ENCODE measurements around the gene FBXL19. TPM values are rescaled to one million over a fixed set of nuclear protein-coding genes. Genes with fewer than 3 reads are reported as not detected.

The FBXL19 gene
- total RNA-seq = 19.4 to 21.5 TPM (median 20.5 TPM) in 3 replicates
- long read RNA-seq = 0 reads

GRCh38 chr16:30923554-30924075 is at the start of gene FBXL19:
Gene FBXL19 (plus strand): TSS chr16:30923572. CDS start chr16:30925755, 2,183 bp downstream.
- Mint-ChIP-seq H3K27ac (ENCODE audit: unreplicated experiment) (peak within 1 kb of the TSS; percentile 100), H3K4me3 (ENCODE audit: unreplicated experiment) (peak within 1 kb of the TSS; percentile 100), H3K4me1 (ENCODE audit: low read depth) (peaks cover 29% of the 10 kb centered on the region), H3K27me3 (ENCODE audit: low read depth) (no peaks in the 10 kb centered on the region), H3K9me3 (ENCODE audit: low read depth) (no peaks in the 10 kb centered on the region), H3K36me3 (ENCODE audit: low read depth) (peaks cover 4% of the 10 kb centered on the region)
- DNase-seq (ENCODE audit: low spot score) = no peak
- no peak for TF ChIP-seq CTCF (IDR thresholded peaks at IDR 0.05)

DNA sequence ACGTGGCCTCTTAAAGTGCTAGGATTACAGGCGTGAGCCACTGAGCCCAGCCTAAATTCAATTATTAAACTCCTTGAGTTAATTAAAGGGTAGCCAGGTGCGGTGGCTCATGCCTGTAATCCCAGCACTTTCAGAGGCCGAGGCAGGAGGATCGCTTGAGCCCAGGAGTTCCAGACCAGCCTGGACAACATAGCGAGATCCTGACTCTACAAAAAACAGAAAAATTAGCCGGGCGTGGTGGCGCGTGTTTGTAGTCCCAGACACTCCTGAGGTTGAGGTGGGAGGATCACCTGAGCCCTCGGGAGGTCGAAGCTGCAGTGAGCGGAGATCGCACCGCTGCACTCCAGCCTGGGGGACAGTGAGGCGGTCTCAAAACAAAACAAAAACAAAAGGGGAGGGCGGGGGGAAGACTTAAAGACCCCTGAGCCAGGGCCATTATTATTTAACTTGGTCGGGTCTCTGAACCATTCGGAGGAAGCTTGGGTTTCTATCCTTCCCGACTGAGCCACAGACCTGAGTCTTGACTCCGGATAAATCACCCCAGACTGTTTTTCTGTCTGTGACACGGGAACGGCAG is 49.0 kb upstream of the FBXL19 start:
- Mint-ChIP-seq H3K4me1 (ENCODE audit: low read depth) (peaks cover 28% of the 10 kb centered on the region), H3K9me3 (ENCODE audit: low read depth) (no peaks in the 10 kb centered on the region), H3K27ac (ENCODE audit: unreplicated experiment) (peak overlapping the region; percentile 97), H3K4me3 (ENCODE audit: unreplicated experiment) (peak overlapping the region; percentile 89), H3K36me3 (ENCODE audit: low read depth) (peaks cover 11% of the 10 kb centered on the region), H3K27me3 (ENCODE audit: low read depth) (no peaks in the 10 kb centered on the region)
- DNase-seq (ENCODE audit: low spot score) = no peak
- no peak for TF ChIP-seq CTCF (IDR thresholded peaks at IDR 0.05)

DNA sequence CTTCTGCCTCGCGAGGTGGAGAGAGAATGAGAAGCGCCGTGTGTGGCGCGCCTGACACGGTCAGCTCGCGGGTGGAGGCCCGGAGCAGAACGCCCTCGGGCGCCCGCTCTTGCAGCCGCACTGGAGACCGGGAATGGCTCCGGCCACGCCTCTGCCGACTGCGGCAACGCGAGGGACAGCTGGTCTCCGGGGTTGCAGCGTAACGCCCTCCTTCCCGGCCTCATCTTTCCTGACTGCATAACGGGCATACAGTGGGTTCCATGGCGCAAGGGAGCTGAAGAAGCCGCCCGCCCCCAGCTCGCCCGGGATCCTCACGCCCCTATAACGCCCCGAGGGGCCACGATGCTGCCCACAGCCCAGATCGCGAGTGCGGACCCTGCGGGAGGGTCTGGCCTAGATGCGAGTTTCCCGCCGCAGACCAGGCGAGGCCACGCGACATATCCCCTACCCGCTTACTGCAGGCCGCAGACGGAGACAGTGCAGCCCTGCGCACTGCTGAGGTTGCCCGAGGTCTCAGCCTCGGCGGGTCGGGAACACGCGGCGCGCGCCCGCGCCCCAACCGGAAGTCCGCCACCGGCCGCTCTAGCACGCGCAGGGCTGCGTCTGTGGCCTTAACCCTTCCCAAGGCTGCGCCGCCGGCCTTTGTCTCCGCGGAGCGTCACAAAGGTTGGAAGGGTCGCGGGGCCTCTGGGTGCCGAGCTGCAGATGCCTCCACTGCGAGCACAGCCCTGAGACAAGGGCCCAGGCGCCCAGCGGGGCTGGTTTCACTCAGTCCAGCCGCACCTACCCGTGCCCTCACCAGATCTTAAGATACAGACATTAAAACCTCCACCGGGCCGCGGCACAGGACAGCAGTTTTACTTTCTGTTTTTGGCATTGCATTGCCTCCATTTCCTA is 48.3 kb upstream of the FBXL19 start:
- Mint-ChIP-seq H3K36me3 (ENCODE audit: low read depth) (peaks cover 11% of the 10 kb centered on the region), H3K4me1 (ENCODE audit: low read depth) (peaks cover 28% of the 10 kb centered on the region), H3K4me3 (ENCODE audit: unreplicated experiment) (peak overlapping the region; percentile 89), H3K27me3 (ENCODE audit: low read depth) (no peaks in the 10 kb centered on the region), H3K9me3 (ENCODE audit: low read depth) (no peaks in the 10 kb centered on the region), H3K27ac (ENCODE audit: unreplicated experiment) (peak overlapping the region; percentile 97)
- DNase-seq (ENCODE audit: low spot score) = peak; percentile 97
- peak; percentile 20 for TF ChIP-seq CTCF (IDR thresholded peaks at IDR 0.05)

- Mint-ChIP-seq H3K4me1 (ENCODE audit: low read depth) (peaks cover 28% of the 10 kb centered on the region), H3K9me3 (ENCODE audit: low read depth) (no peaks in the 10 kb centered on the region), H3K27me3 (ENCODE audit: low read depth) (no peaks in the 10 kb centered on the region), H3K27ac (ENCODE audit: unreplicated experiment) (peak overlapping the region; percentile 97), H3K4me3 (ENCODE audit: unreplicated experiment) (peak overlapping the region; percentile 89), H3K36me3 (ENCODE audit: low read depth) (peaks cover 11% of the 10 kb centered on the region)
- DNase-seq (ENCODE audit: low spot score) = no peak
- no peak for TF ChIP-seq CTCF (IDR thresholded peaks at IDR 0.05)
Observed at GRCh38 chr16:30875871-30876801, 47.2 kb upstream of the FBXL19 start.

All from chondrocyte (in vitro differentiated cells).